Dedifferentiated amniotic fluid mesenchymal stem cell (primary cell): ENCODE measurements around the gene FRMD1.

Experiments
- DNase-seq: peaks from one replicate; pipeline ENCODE4 v3.0.0-alpha.2; 2016; ENCODE audit errors: extremely low spot score

FRMD1 gene

GRCh38 chr6:168005796-168006195 is 73.2 kb downstream of the FRMD1 start:
- no peak for DNase-seq

- DNase-seq: no peak
These were observed 74.1 kb downstream of the FRMD1 start for GRCh38 chr6:168004945-168005344.

GRCh38 chr6:168004023-168004422 is 75.0 kb downstream of the FRMD1 start:
- DNase-seq: no peak
